SU-DHL-6 (cell line): Measurements from ENCODE around the gene PIP4K2B.

Source experiments
- H2AFZ ChIP-seq: fragments of 200-600 bp; sonication (generic); 2 replicates; pipeline ENCODE4 v1.6.1; 2014; ENCODE audit warnings: low read depth, mild to moderate bottlenecking, moderate library complexity, mixed read lengths, antibody characterized with exemption, low read length; ENCODE audit not compliant: severe bottlenecking
- H3F3A ChIP-seq: fragments of 200-600 bp; shearing (Covaris generic); 2 replicates; pipeline ENCODE4 v1.6.0; 2016; ENCODE audit warnings: antibody characterized with exemption, mild to moderate bottlenecking; ENCODE audit not compliant: insufficient read depth
- H3K27ac ChIP-seq: fragments of 200-600 bp; sonication (generic); 2 replicates; pipeline ENCODE4 v1.5.1; 2016; ENCODE audit warnings: low read depth, mild to moderate bottlenecking, low read length, moderate library complexity, mixed read lengths
- H3K27me3 ChIP-seq: fragments of 200-600 bp; sonication (generic), shearing (Covaris generic); 2 replicates; pipeline ENCODE4 v1.6.0; 2014; ENCODE audit warnings: mild to moderate bottlenecking, low read length
- H3K36me3 ChIP-seq: fragments of 200-600 bp; sonication (generic); 2 replicates; pipeline ENCODE4 v1.6.1; 2014; ENCODE audit warnings: mild to moderate bottlenecking, low read length, mixed read lengths
- H3K4me2 ChIP-seq: fragments of 300-600, 200-600 bp; shearing (Covaris generic), sonication (generic); 2 replicates; pipeline ENCODE4 v1.6.0; 2014; ENCODE audit warnings: low read length, low read depth, mild to moderate bottlenecking; ENCODE audit not compliant: poor library complexity, severe bottlenecking
- H3K4me3 ChIP-seq: fragments of 200-600 bp; sonication (generic); 2 replicates; pipeline ENCODE4 v1.5.1; 2014; ENCODE audit warnings: antibody characterized with exemption, low read length, mild to moderate bottlenecking, mixed read lengths; ENCODE audit not compliant: insufficient read depth, poor library complexity, severe bottlenecking
- H3K79me2 ChIP-seq: fragments of 200-600 bp; sonication (generic); 2 replicates; pipeline ENCODE4 v1.6.1; 2014; ENCODE audit warnings: mild to moderate bottlenecking, low read length, moderate library complexity; ENCODE audit not compliant: insufficient read depth
- H3K9ac ChIP-seq: fragments of 200-600 bp; sonication (generic); 2 replicates; pipeline ENCODE4 v1.7.0; 2014; ENCODE audit warnings: mild to moderate bottlenecking, low read length
- H3K9me2 ChIP-seq: fragments of 200-600 bp; sonication (generic); replicated peaks from 2 replicates; pipeline ENCODE4 v1.6.1; 2014; ENCODE audit warnings: low read length; ENCODE audit not compliant: insufficient read depth
- H3K9me3 ChIP-seq: fragments of 200-600 bp; sonication (generic); 2 replicates; pipeline ENCODE4 v1.6.1; 2014; ENCODE audit warnings: low read length, mixed read lengths; ENCODE audit not compliant: insufficient read depth
- H4K20me1 ChIP-seq: fragments of 200-600 bp; sonication (generic); 2 replicates; pipeline ENCODE4 v1.6.1; 2014; ENCODE audit warnings: low read depth, mild to moderate bottlenecking, antibody characterized with exemption, low read length, moderate library complexity, mixed read lengths
- EZH2phosphoT487 ChIP-seq: fragments of 200-600 bp; sonication (generic), shearing (Covaris generic); conservative IDR thresholded peaks from 2 replicates; pipeline ENCODE4 v1.6.1; 2018; ENCODE audit warnings: mild to moderate bottlenecking, antibody characterized with exemption, low read length, moderate library complexity, mixed read lengths
- TF ChIP-seq, protein P1 (sequence below): fragments of 200-600 bp; sonication (generic); IDR thresholded peaks from one replicate; pipeline ENCODE4 v1.5.1; 2017; ENCODE audit warnings: antibody characterized with exemption, mild to moderate bottlenecking, low read length, moderate library complexity; ENCODE audit not compliant: insufficient read depth, poor library complexity, severe bottlenecking

Gene PIP4K2B

DNA sequence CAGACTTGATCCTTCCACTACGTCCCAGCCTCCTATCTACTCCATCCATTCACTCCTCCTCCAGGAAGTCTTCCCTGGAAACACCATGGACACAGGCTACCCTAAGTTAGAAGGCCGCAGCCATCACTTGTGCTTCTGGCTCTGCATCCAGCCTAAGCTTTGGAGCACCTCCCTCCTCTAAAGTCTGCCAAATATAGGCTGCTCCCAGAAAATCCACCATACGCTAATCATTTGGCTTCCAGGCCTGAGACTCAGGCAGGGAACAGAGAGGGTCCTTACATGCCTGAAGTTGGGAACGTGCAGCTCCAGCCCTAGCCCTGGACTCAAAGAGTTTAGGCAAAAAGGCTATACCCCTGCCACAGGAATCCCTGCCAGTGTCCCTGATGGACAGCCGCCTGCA, 57.9 kb downstream of the PIP4K2B start:
- Histone ChIP-seq H3K9ac (no peak overlapping the region), H3K79me2 (no peaks in the 10 kb centered on the region), H3K9me3 (no peaks in the 10 kb centered on the region)

DNA sequence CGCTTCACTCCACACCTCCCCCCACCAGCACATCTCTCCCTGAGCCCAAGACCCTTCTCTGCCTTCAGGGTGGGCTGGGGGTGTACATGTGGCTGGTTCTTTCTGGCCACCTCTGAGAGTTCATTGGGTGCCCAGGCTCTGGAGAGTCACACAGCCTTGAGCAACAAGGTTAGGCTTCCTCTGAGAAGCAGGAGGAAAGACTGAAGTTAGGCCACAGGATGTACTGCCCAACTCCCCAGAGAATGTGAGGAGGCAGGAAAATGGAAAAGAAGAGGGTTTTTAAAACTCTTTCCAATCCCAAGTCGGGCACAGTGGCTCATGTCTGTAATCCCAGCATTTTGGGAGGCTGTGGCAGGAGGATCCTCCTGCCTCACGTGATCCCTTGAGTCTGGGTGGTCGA, 58.5 kb downstream of the PIP4K2B start:
- Histone ChIP-seq H2AFZ (no peak overlapping the region), H3K79me2 (no peaks in the 10 kb centered on the region), H3K27me3 (no peaks in the 10 kb centered on the region), H3K9me3 (no peaks in the 10 kb centered on the region), H3K9ac (no peak overlapping the region), H3K27ac (no peak overlapping the region), H3F3A (no peaks in the 10 kb centered on the region), H3K36me3 (no peaks in the 10 kb centered on the region), H3K4me2 (no peak overlapping the region), H3K9me2 (no peaks in the 10 kb centered on the region), H3K4me3 (no peak overlapping the region), H4K20me1 (no peaks in the 10 kb centered on the region)
- TF ChIP-seq, protein P1, sequence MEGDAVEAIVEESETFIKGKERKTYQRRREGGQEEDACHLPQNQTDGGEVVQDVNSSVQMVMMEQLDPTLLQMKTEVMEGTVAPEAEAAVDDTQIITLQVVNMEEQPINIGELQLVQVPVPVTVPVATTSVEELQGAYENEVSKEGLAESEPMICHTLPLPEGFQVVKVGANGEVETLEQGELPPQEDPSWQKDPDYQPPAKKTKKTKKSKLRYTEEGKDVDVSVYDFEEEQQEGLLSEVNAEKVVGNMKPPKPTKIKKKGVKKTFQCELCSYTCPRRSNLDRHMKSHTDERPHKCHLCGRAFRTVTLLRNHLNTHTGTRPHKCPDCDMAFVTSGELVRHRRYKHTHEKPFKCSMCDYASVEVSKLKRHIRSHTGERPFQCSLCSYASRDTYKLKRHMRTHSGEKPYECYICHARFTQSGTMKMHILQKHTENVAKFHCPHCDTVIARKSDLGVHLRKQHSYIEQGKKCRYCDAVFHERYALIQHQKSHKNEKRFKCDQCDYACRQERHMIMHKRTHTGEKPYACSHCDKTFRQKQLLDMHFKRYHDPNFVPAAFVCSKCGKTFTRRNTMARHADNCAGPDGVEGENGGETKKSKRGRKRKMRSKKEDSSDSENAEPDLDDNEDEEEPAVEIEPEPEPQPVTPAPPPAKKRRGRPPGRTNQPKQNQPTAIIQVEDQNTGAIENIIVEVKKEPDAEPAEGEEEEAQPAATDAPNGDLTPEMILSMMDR, result no peak
- no peak for TF ChIP-seq EZH2phosphoT487

More for the DNA sequence above, 57.9 kb downstream of the PIP4K2B start:
- H3K27me3 ChIP-seq, result no peaks in the 10 kb centered on the region
- no peak overlapping the region for H3K27ac ChIP-seq
- H2AFZ ChIP-seq, result no peak overlapping the region
- H3F3A ChIP-seq, result no peaks in the 10 kb centered on the region
- no peaks in the 10 kb centered on the region for H4K20me1 ChIP-seq
- H3K4me3 ChIP-seq, result no peak overlapping the region
- H3K4me2 ChIP-seq, result no peak overlapping the region
- no peak for TF ChIP-seq EZH2phosphoT487
- TF ChIP-seq, protein P1, result no peak
- no peaks in the 10 kb centered on the region for H3K9me2 ChIP-seq
- H3K36me3 ChIP-seq, result no peaks in the 10 kb centered on the region

DNA sequence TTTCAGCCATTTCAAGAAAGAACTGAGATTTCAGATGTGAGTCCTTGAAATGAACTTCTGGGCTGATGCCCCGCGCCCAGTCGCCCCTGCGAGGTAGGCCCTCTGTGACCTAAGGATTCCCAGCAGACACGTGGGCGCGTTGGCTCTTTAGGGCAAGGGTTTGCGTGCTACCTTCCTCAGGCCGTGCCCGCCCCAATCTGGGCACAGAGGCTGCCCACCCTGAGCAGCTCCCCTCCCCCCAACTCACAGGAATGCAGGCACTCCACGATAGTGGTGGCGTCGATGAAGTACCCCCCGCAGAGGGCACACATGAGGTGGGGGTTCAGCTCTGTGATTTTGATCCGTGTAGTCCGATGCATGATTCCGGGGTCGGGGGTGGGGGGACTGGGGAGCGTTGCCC, 59.3 kb downstream of the PIP4K2B start:
- H4K20me1 ChIP-seq, result no peaks in the 10 kb centered on the region
- no peaks in the 10 kb centered on the region for H3K9me2 ChIP-seq
- 0 out of 2 replicates have a peak, but pooled peaks cover under 1% of the 10 kb centered on the region for H3F3A ChIP-seq
- no peaks in the 10 kb centered on the region for H3K36me3 ChIP-seq
- H2AFZ ChIP-seq, result no peak overlapping the region
- H3K4me2 ChIP-seq, result no peak overlapping the region
- H3K27me3 ChIP-seq, result no peaks in the 10 kb centered on the region
- no peak overlapping the region for H3K9ac ChIP-seq
- H3K4me3 ChIP-seq, result no peak overlapping the region
- no peak overlapping the region for H3K27ac ChIP-seq
- no peak for TF ChIP-seq EZH2phosphoT487
- TF ChIP-seq, protein P1, result no peak
- no peaks in the 10 kb centered on the region for H3K9me3 ChIP-seq
- H3K79me2 ChIP-seq, result no peaks in the 10 kb centered on the region
